ENCODE measurements around the gene THOC3. TPM values are rescaled to one million over a fixed set of nuclear protein-coding genes. Genes with fewer than 3 reads are reported as not detected.
"Not testable (repeated sequence)": the region's sequence is repeated elsewhere in the genome, so short reads cannot be mapped to it uniquely, and the experiment has no call there.

The THOC3 gene
- total and polyA plus RNA-seq, 4 donors, result 6.5 to 26.6 (median 12.3) TPM

- intact Hi-C loops (cut with DNase I); H3K4me1 ChIP-seq (ENCODE audit: control insufficient read depth in 1 of 2, insufficient read depth in 2 of 2, low read length in 2 of 2); DNase-seq; H3K9me3 ChIP-seq (ENCODE audit: control insufficient read depth, low read length); H3K27ac ChIP-seq (ENCODE audit: low read depth in 1 of 2, low read length in 2 of 2); ATAC-seq (ENCODE audit: low FRiP score); H3K4me3 ChIP-seq (ENCODE audit: low read length in 2 of 2); H3K36me3 ChIP-seq (ENCODE audit: control insufficient read depth in 1 of 2, insufficient read depth in 2 of 2, low read length in 1 of 2); H3K27me3 ChIP-seq (ENCODE audit: control insufficient read depth in 1 of 2, insufficient read depth in 2 of 2, low read length in 1 of 2): not testable (repeated sequence)
- 100% methylated on average over 1 of the region's 4 CpGs; no CpG with 5 or more reads in 1 of the 2 donors for WGBS, 2 donors
These were observed 29.4 kb upstream of the THOC3 start for GRCh38 chr5:175997495-175997894.

GRCh38 chr5:175996791-175997190 lies 28.7 kb upstream of the THOC3 start:
- H3K4me3 ChIP-seq (ENCODE audit: low read length in 2 of 2); H3K4me1 ChIP-seq (ENCODE audit: control insufficient read depth in 1 of 2, insufficient read depth in 2 of 2, low read length in 2 of 2); H3K36me3 ChIP-seq (ENCODE audit: control insufficient read depth in 1 of 2, insufficient read depth in 2 of 2, low read length in 1 of 2); intact Hi-C loops (cut with DNase I); H3K27me3 ChIP-seq (ENCODE audit: control insufficient read depth in 1 of 2, insufficient read depth in 2 of 2, low read length in 1 of 2); ATAC-seq (ENCODE audit: low FRiP score); H3K27ac ChIP-seq (ENCODE audit: low read depth in 1 of 2, low read length in 2 of 2); H3K9me3 ChIP-seq (ENCODE audit: control insufficient read depth, low read length); DNase-seq: not testable (repeated sequence)
- WGBS, 2 donors, result 80% methylated on average over 1 of the region's 6 CpGs; no CpG with 5 or more reads in 1 of the 2 donors

GRCh38 chr5:175995506-175995905 lies 27.4 kb upstream of the THOC3 start:
- H3K9me3 ChIP-seq (ENCODE audit: control insufficient read depth, low read length); H3K4me3 ChIP-seq (ENCODE audit: low read length in 2 of 2); ATAC-seq (ENCODE audit: low FRiP score); H3K4me1 ChIP-seq (ENCODE audit: control insufficient read depth in 1 of 2, insufficient read depth in 2 of 2, low read length in 2 of 2); H3K27me3 ChIP-seq (ENCODE audit: control insufficient read depth in 1 of 2, insufficient read depth in 2 of 2, low read length in 1 of 2); H3K27ac ChIP-seq (ENCODE audit: low read depth in 1 of 2, low read length in 2 of 2); H3K36me3 ChIP-seq (ENCODE audit: control insufficient read depth in 1 of 2, insufficient read depth in 2 of 2, low read length in 1 of 2); intact Hi-C loops (cut with DNase I); DNase-seq: not testable (repeated sequence)
- WGBS, 2 donors, result 89% methylated on average over 3 of the region's 6 CpGs; no CpG with 5 or more reads in 1 of the 2 donors

- H3K27me3 ChIP-seq (ENCODE audit: control insufficient read depth in 1 of 2, insufficient read depth in 2 of 2, low read length in 1 of 2); H3K36me3 ChIP-seq (ENCODE audit: control insufficient read depth in 1 of 2, insufficient read depth in 2 of 2, low read length in 1 of 2); DNase-seq; H3K9me3 ChIP-seq (ENCODE audit: control insufficient read depth, low read length); ATAC-seq (ENCODE audit: low FRiP score); intact Hi-C loops (cut with DNase I); H3K4me3 ChIP-seq (ENCODE audit: low read length in 2 of 2); H3K4me1 ChIP-seq (ENCODE audit: control insufficient read depth in 1 of 2, insufficient read depth in 2 of 2, low read length in 2 of 2); H3K27ac ChIP-seq (ENCODE audit: low read depth in 1 of 2, low read length in 2 of 2): not testable (repeated sequence)
- WGBS, 2 donors, result 72 to 73% methylated on average over 5 to 6 of the region's 17 CpGs
These were observed 11.4 kb upstream of the THOC3 start for GRCh38 chr5:175979371-175979995.

GRCh38 chr5:175968381-175968780 lies 266 bp upstream of the THOC3 start:
- H3K27ac ChIP-seq (ENCODE audit: low read depth in 1 of 2, low read length in 2 of 2); H3K4me3 ChIP-seq (ENCODE audit: low read length in 2 of 2); H3K4me1 ChIP-seq (ENCODE audit: control insufficient read depth in 1 of 2, insufficient read depth in 2 of 2, low read length in 2 of 2); H3K36me3 ChIP-seq (ENCODE audit: control insufficient read depth in 1 of 2, insufficient read depth in 2 of 2, low read length in 1 of 2); H3K9me3 ChIP-seq (ENCODE audit: control insufficient read depth, low read length); DNase-seq; intact Hi-C loops (cut with DNase I); H3K27me3 ChIP-seq (ENCODE audit: control insufficient read depth in 1 of 2, insufficient read depth in 2 of 2, low read length in 1 of 2): not testable (repeated sequence)
- 1 to 2% methylated on average over 4 of the region's 6 CpGs for WGBS, 2 donors
- ATAC-seq (ENCODE audit: low FRiP score), result peak; percentile 41

- intact Hi-C loops (cut with DNase I); DNase-seq; ATAC-seq (ENCODE audit: low FRiP score); H3K27ac ChIP-seq (ENCODE audit: low read depth in 1 of 2, low read length in 2 of 2); H3K4me3 ChIP-seq (ENCODE audit: low read length in 2 of 2); H3K27me3 ChIP-seq (ENCODE audit: control insufficient read depth in 1 of 2, insufficient read depth in 2 of 2, low read length in 1 of 2); H3K36me3 ChIP-seq (ENCODE audit: control insufficient read depth in 1 of 2, insufficient read depth in 2 of 2, low read length in 1 of 2); H3K9me3 ChIP-seq (ENCODE audit: control insufficient read depth, low read length); H3K4me1 ChIP-seq (ENCODE audit: control insufficient read depth in 1 of 2, insufficient read depth in 2 of 2, low read length in 2 of 2): not testable (repeated sequence)
- WGBS, 2 donors, result 81 to 83% methylated on average over 4 to 5 of the region's 8 CpGs
These were observed 5.8 kb downstream of the THOC3 start for GRCh38 chr5:175962329-175962728.

- H3K27ac ChIP-seq (ENCODE audit: low read depth in 1 of 2, low read length in 2 of 2); H3K4me3 ChIP-seq (ENCODE audit: low read length in 2 of 2); H3K9me3 ChIP-seq (ENCODE audit: control insufficient read depth, low read length); H3K4me1 ChIP-seq (ENCODE audit: control insufficient read depth in 1 of 2, insufficient read depth in 2 of 2, low read length in 2 of 2); H3K27me3 ChIP-seq (ENCODE audit: control insufficient read depth in 1 of 2, insufficient read depth in 2 of 2, low read length in 1 of 2); H3K36me3 ChIP-seq (ENCODE audit: control insufficient read depth in 1 of 2, insufficient read depth in 2 of 2, low read length in 1 of 2); DNase-seq; intact Hi-C loops (cut with DNase I); ATAC-seq (ENCODE audit: low FRiP score): not testable (repeated sequence)
- WGBS, 2 donors, result 41 to 60% methylated on average over 4 to 5 of the region's 6 CpGs
These were observed 7.9 kb downstream of the THOC3 start for GRCh38 chr5:175960228-175960627.

- H3K4me3 ChIP-seq (ENCODE audit: low read length in 2 of 2); H3K36me3 ChIP-seq (ENCODE audit: control insufficient read depth in 1 of 2, insufficient read depth in 2 of 2, low read length in 1 of 2); ATAC-seq (ENCODE audit: low FRiP score); H3K9me3 ChIP-seq (ENCODE audit: control insufficient read depth, low read length); intact Hi-C loops (cut with DNase I); H3K27ac ChIP-seq (ENCODE audit: low read depth in 1 of 2, low read length in 2 of 2); DNase-seq; H3K27me3 ChIP-seq (ENCODE audit: control insufficient read depth in 1 of 2, insufficient read depth in 2 of 2, low read length in 1 of 2); H3K4me1 ChIP-seq (ENCODE audit: control insufficient read depth in 1 of 2, insufficient read depth in 2 of 2, low read length in 2 of 2): not testable (repeated sequence)
- WGBS, 2 donors, result 89 to 95% methylated on average over 2 of the region's 2 CpGs
These were observed 9.6 kb downstream of the THOC3 start for GRCh38 chr5:175958515-175958914.

- intact Hi-C loops (cut with DNase I); DNase-seq; H3K27ac ChIP-seq (ENCODE audit: low read depth in 1 of 2, low read length in 2 of 2); H3K4me1 ChIP-seq (ENCODE audit: control insufficient read depth in 1 of 2, insufficient read depth in 2 of 2, low read length in 2 of 2); H3K36me3 ChIP-seq (ENCODE audit: control insufficient read depth in 1 of 2, insufficient read depth in 2 of 2, low read length in 1 of 2); ATAC-seq (ENCODE audit: low FRiP score); H3K4me3 ChIP-seq (ENCODE audit: low read length in 2 of 2); H3K9me3 ChIP-seq (ENCODE audit: control insufficient read depth, low read length); H3K27me3 ChIP-seq (ENCODE audit: control insufficient read depth in 1 of 2, insufficient read depth in 2 of 2, low read length in 1 of 2): not testable (repeated sequence)
- 79 to 84% methylated on average over 4 of the region's 6 CpGs for WGBS, 2 donors
These were observed 14.0 kb downstream of the THOC3 start for GRCh38 chr5:175954107-175954506.
